Natural killer cell treated with Interleukin-12 subunit alpha and Interleukin-12 subunit beta and Interleukin-15 and Interleukin-18, amount 100 ng/mL, for 72 hours (primary cell): ENCODE results near the gene SLC25A11. TPM values are rescaled to one million over a fixed set of nuclear protein-coding genes. Genes with fewer than 3 reads are reported as not detected.
A peak's percentile ranks its signal among the peaks of the same experiment; 100 is the strongest.

Experiments
- ATAC-seq, 2 donors: fragments of 150-1000 bp; cut with Tn5 transposase in 1 of 2; sonication (Bioruptor Pico), chemical (Tn5 transposase) in 1 of 2; 2 replicates each; pipeline ENCODE4 v1.10.0; 2021
- DNase-seq: peaks from one replicate; pipeline ENCODE4 v3.0.0; 2022; ENCODE audit warnings: low spot score
- H3K27ac Mint-ChIP-seq, 2 donors: 1 replicate in 1 of 2; 2 replicates in 1 of 2; pipeline ENCODE4 v1.8.0; 2022; ENCODE audit warnings: mixed read lengths in 2 of 2, mild to moderate bottlenecking in 1 of 2, moderate library complexity in 1 of 2
- H3K27me3 Mint-ChIP-seq, 2 donors: 1 replicate in 1 of 2; 2 replicates in 1 of 2; pipeline ENCODE4 v1.8.0; 2022; ENCODE audit warnings: mixed read lengths in 2 of 2
- H3K36me3 Mint-ChIP-seq: one replicate; pipeline ENCODE4 v1.8.0; 2022; ENCODE audit warnings: mixed read lengths
- H3K4me1 Mint-ChIP-seq, 2 donors: 1 replicate in 1 of 2; 2 replicates in 1 of 2; pipeline ENCODE4 v1.8.0; 2022; ENCODE audit warnings: low read depth in 2 of 2, mixed read lengths in 2 of 2, mild to moderate bottlenecking in 1 of 2
- H3K4me3 Mint-ChIP-seq: one replicate; pipeline ENCODE4 v1.8.0; 2022; ENCODE audit warnings: mixed read lengths
- H3K9me3 Mint-ChIP-seq: 2 replicates; pipeline ENCODE4 v1.8.0; 2022; ENCODE audit warnings: mixed read lengths
- total RNA-seq, 2 donors: library from RNA; stranded (reverse); gene quantifications; one replicate each; pipeline ENCODE4 v1.2.3, GENCODE V29; 2022

SLC25A11 gene
- total RNA-seq, 2 donors from 2014 or later = 85.9 to 91.6 TPM

DNA sequence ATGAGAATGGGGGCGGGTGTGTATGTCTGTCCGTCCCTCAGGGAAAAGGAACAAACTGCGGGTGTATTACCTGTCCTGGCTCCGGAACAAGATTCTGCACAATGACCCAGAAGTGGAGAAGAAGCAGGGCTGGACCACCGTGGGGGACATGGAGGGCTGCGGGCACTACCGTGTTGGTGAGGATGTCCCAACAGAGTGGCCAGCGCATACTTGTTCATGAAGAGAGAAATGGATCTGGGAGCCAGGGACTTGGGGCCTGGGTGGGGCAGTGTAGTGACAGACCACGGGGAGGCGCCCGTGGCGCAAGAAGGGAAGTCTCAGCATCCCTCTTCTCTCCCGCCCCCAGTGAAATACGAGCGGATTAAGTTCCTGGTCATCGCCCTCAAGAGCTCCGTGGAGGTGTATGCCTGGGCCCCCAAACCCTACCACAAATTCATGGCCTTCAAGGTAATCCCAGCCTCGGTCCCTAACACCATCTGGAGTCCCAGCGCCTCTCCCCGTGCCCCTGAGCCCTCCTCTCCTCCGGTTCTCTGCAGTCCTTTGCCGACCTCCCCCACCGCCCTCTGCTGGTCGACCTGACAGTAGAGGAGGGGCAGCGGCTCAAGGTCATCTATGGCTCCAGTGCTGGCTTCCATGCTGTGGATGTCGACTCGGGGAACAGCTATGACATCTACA lies 44.1 kb downstream of the SLC25A11 start:
- ATAC-seq (no peak), DNase-seq (peak; percentile 23)
- no peaks in the 10 kb centered on the region for H3K36me3 Mint-ChIP-seq
- no peaks in the 10 kb centered on the region for H3K27me3 Mint-ChIP-seq
- H3K4me3 Mint-ChIP-seq = no peak overlapping the region
- peaks cover 10 to 14% of the 10 kb centered on the region in 2 donors for H3K4me1 Mint-ChIP-seq
- no peaks in the 10 kb centered on the region for H3K9me3 Mint-ChIP-seq
- no peak overlapping the region for H3K27ac Mint-ChIP-seq

DNA sequence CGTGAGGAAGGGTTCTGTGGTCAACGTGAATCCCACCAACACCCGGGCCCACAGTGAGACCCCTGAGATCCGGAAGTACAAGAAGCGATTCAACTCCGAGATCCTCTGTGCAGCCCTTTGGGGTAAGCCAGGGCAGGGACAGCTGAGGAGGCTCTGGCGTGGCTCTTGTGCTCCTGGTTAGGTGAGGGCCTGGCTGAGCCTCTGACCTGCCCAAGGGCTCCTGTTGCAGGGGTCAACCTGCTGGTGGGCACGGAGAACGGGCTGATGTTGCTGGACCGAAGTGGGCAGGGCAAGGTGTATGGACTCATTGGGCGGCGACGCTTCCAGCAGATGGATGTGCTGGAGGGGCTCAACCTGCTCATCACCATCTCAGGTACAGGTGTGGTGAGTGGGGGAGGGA lies 44.7 kb downstream of the SLC25A11 start:
- ATAC-seq = no peak
- Mint-ChIP-seq H3K36me3 (no peaks in the 10 kb centered on the region), H3K27me3 (no peaks in the 10 kb centered on the region), H3K4me3 (no peak overlapping the region), H3K4me1 (peaks cover 7 to 12% of the 10 kb centered on the region in 2 donors), H3K27ac (no peak overlapping the region), H3K9me3 (no peaks in the 10 kb centered on the region)
- no peak for DNase-seq

DNA sequence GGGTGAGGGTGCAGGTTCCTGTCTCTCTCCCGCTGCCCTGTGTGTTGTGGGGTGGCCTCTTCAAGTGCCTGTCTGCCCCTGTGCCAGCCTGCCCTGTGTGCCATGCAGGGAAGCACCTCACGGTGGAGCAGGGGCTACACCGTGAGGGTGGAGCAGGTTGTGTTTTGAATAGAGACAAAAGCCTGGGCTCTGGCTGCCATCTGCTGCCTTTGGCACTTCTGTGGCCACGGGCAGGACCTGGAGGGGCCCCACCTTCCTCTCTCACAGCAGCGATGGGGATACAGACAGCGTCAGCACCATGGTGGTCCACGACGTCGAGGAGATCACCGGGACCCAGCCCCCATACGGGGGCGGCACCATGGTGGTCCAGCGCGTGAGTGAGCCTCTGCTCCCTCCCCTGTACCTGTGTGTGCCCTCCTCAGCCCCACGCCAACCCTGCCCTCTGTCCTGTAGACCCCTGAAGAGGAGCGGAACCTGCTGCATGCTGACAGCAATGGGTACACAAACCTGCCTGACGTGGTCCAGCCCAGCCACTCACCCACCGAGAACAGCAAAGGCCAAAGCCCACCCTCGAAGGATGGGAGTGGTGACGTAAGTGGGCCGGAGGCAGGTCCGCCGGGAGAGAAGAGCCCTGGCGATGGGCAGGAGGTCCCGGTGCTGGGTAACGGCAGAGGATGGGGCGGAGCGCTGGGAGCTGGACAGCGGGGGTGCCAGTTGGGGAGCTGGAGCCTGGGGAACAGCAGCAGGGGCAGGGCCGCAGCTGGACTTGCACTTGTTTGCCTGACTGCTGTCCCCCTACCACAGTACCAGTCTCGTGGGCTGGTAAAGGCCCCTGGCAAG lies 45.9 kb downstream of the SLC25A11 start:
- no peak overlapping the region for H3K27ac Mint-ChIP-seq
- H3K4me1 Mint-ChIP-seq = peaks cover 0 to 8% of the 10 kb centered on the region in 2 donors
- H3K4me3 Mint-ChIP-seq = no peak overlapping the region
- no peak for ATAC-seq
- DNase-seq = peak; percentile 51
- no peaks in the 10 kb centered on the region for H3K27me3 Mint-ChIP-seq
- H3K9me3 Mint-ChIP-seq = no peaks in the 10 kb centered on the region
- no peaks in the 10 kb centered on the region for H3K36me3 Mint-ChIP-seq

DNA sequence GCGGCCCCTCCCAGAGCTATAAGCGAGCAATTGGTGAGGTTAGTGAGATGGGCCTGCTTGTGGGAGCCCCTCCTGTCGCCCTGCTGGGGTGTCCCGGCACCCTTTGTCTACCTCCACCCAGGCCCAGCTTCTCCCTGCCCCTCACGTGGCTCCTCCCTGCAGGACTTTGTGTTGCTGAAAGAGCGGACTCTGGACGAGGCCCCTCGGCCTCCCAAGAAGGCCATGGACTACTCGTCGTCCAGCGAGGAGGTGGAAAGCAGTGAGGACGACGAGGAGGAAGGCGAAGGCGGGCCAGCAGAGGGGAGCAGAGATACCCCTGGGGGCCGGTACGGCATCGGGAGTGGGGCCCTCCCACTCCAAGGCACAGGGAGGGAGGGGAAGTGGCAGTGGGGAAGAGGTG lies 46.6 kb downstream of the SLC25A11 start:
- Mint-ChIP-seq H3K9me3 (no peaks in the 10 kb centered on the region), H3K4me1 (peaks cover 0 to 4% of the 10 kb centered on the region in 2 donors), H3K36me3 (no peaks in the 10 kb centered on the region), H3K4me3 (no peak overlapping the region), H3K27me3 (no peaks in the 10 kb centered on the region), H3K27ac (no peak overlapping the region)
- ATAC-seq = no peak
- DNase-seq = peak; percentile 8

DNA sequence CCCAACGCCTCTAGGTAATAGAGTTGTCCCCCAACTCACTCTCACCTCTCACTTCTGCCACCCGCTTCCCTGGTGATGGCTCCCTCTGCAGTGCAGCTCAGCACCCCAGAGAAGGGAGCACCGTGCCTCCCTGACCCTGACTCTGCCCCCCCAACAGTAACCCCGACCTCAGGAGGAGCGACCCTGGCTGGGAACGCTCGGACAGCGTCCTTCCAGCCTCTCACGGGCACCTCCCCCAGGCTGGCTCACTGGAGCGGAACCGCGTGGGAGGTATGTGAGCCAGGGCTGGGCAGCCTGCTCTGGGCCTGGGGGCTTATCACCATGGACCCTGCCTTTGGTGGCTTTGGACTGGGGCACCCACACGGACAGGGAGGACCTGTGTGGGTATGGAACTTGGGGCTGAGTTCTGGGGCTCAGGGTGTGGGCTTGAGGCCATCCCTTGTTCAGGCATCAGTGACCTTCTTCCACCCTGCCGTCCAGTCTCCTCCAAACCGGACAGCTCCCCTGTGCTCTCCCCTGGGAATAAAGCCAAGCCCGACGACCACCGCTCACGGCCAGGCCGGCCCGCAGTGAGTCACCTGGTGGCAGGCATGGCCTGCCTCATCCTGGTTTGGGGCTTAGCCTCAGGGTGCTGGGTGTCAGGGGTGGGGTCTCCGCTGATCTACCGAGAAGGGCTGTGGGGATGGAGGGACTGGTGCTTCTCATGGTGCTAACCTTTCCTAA lies 47.2 kb downstream of the SLC25A11 start:
- Mint-ChIP-seq H3K9me3 (no peaks in the 10 kb centered on the region), H3K4me1 (peaks cover 0 to 4% of the 10 kb centered on the region in 2 donors), H3K27ac (no peak overlapping the region), H3K4me3 (no peak overlapping the region), H3K36me3 (no peaks in the 10 kb centered on the region), H3K27me3 (no peaks in the 10 kb centered on the region)
- DNase-seq (no peak), ATAC-seq (no peak)

DNA sequence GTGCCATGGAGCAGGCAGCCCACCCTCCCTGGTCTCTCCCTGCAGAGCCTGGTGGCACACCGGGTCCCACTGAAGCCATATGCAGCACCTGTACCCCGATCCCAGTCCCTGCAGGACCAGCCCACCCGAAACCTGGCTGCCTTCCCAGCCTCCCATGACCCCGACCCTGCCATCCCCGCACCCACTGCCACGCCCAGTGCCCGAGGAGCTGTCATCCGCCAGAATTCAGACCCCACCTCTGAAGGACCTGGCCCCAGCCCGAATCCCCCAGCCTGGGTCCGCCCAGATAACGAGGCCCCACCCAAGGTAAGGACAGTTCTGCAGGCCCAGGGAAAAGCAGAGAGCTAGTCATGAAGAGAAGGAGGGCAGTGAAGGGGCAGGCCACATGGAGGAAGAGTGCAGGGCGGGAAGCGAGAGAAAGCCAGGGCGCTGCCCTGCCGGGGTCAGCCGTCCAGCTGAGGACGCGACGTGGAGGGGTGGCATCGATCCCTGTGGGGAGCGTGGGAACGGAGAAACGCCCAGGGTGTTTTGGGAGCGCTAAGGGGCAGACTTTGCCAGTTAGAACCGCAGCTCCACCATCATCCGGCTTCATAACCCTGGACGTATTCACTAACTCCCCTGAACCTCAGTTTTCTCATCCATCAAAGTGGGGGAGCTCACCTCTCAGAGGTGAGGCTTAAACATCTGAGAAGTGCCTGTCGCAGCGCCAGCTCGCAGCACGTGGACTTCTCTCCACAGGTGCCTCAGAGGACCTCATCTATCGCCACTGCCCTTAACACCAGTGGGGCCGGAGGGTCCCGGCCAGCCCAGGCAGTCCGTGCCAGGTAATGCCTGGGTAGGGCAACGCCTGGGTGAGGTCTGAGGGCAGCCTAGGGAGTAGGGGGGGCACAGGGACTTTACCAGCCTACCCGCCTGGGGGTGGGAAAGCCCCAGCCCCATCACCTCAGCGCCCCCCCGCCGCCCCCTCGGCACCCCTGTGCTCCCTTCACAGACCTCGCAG lies 48.1 kb downstream of the SLC25A11 start:
- Mint-ChIP-seq H3K4me1 (peaks cover 0 to 4% of the 10 kb centered on the region in 2 donors), H3K27ac (no peak overlapping the region)
- DNase-seq = no peak

DNA sequence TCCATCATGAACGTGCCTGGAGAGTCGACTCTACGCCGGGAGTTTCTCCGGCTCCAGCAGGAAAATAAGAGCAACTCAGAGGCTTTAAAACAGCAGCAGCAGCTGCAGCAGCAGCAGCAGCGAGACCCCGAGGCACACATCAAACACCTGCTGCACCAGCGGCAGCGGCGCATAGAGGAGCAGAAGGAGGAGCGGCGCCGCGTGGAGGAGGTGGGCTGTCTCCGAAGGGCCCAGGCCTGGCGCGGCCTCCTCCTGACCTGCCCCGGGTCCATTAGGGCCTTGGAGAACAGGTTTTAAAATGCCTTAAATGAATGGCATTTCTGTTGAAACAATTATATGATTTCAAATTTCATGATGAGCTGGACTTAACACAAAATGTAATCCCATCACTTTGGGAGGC lies 52.3 kb downstream of the SLC25A11 start:
- no peak for DNase-seq
- Mint-ChIP-seq H3K4me3 (no peak overlapping the region), H3K27me3 (no peaks in the 10 kb centered on the region), H3K27ac (no peak overlapping the region), H3K36me3 (no peaks in the 10 kb centered on the region), H3K9me3 (no peaks in the 10 kb centered on the region), H3K4me1 (peaks cover 0 to 8% of the 10 kb centered on the region in 2 donors)
- no peak for ATAC-seq

More for the DNA sequence above, 48.1 kb downstream of the SLC25A11 start:
- Mint-ChIP-seq H3K9me3 (no peaks in the 10 kb centered on the region), H3K36me3 (no peaks in the 10 kb centered on the region), H3K4me3 (no peak overlapping the region), H3K27me3 (no peaks in the 10 kb centered on the region)
- no peak for ATAC-seq

Other genes with a start within 250 kb of the SLC25A11 start
- gene PELP1, start 235.9 kb downstream of the SLC25A11 start, total RNA-seq = 100 to 1,000 TPM in 1 of 2 donors, 10 to 100 TPM in 1; 76.9 to 161 TPM
- gene ARRB2, start 229.4 kb downstream of the SLC25A11 start, total RNA-seq = 100 to 1,000 TPM; 834 to 935 TPM
- gene MED11, start 208.6 kb downstream of the SLC25A11 start, total RNA-seq = 10 to 100 TPM; 27.2 to 34.6 TPM
- gene ZMYND15, start 200.2 kb downstream of the SLC25A11 start, total RNA-seq = 1 to 10 TPM; 1.0 to 2.3 TPM
- gene CXCL16, start 200.1 kb downstream of the SLC25A11 start, total RNA-seq = 10 to 100 TPM; 22.6 to 46.3 TPM
- gene TM4SF5, start 168.2 kb downstream of the SLC25A11 start, total RNA-seq = not detected
- gene VMO1, start 153.7 kb downstream of the SLC25A11 start, total RNA-seq = 10 to 100 TPM in 1 of 2 donors, 1 to 10 TPM in 1; 4.5 to 15.4 TPM
- under 1 TPM in 1 of 2 donors, not detected in 1; 0.38 TPM for gene GLTPD2, start 151.1 kb downstream of the SLC25A11 start, total RNA-seq
- gene PSMB6, start 143.9 kb downstream of the SLC25A11 start, total RNA-seq = 100 to 1,000 TPM; 145 to 174 TPM
- 10 to 100 TPM; 38.4 to 46.9 TPM for gene PLD2, start 132.9 kb downstream of the SLC25A11 start, total RNA-seq
- gene MINK1, start 106.7 kb downstream of the SLC25A11 start, total RNA-seq = 10 to 100 TPM; 72.4 to 98.2 TPM
- gene C17orf107, start 40.5 kb downstream of the SLC25A11 start, total RNA-seq = 1 to 10 TPM; 1.3 to 2.3 TPM
- gene CHRNE, start 36.9 kb downstream of the SLC25A11 start, total RNA-seq = 1 to 10 TPM; 3.9 to 7.6 TPM
- gene GP1BA, start 7.8 kb downstream of the SLC25A11 start, total RNA-seq = under 1 TPM in 1 of 2 donors, not detected in 1; 0.12 TPM
- gene RNF167, start 222 bp upstream of the SLC25A11 start, total RNA-seq = 100 to 1,000 TPM; 144 to 150 TPM
- 1,000 to 10,000 TPM; 1,741 to 1,743 TPM for gene PFN1, start 8.5 kb upstream of the SLC25A11 start, total RNA-seq
- 10 to 100 TPM in 1 of 2 donors, 1 to 10 TPM in 1; 8.7 to 26.1 TPM for gene ENO3, start 11.1 kb upstream of the SLC25A11 start, total RNA-seq
- gene SPAG7, start 27.8 kb upstream of the SLC25A11 start, total RNA-seq = 10 to 100 TPM; 51.4 to 71.9 TPM
- 10 to 100 TPM; 51.0 to 87.9 TPM for gene CAMTA2, start 47.6 kb upstream of the SLC25A11 start, total RNA-seq
- gene INCA1, start 57.5 kb upstream of the SLC25A11 start, total RNA-seq = under 1 TPM; 0.31 to 0.56 TPM
- gene KIF1C, start 57.9 kb upstream of the SLC25A11 start, total RNA-seq = 10 to 100 TPM; 39.4 to 80.3 TPM
- not detected for gene SLC52A1, start 95.4 kb upstream of the SLC25A11 start, total RNA-seq
- 1 to 10 TPM; 2.0 to 4.9 TPM for gene ZFP3, start 138.4 kb upstream of the SLC25A11 start, total RNA-seq
- gene ZNF232, start 171.8 kb upstream of the SLC25A11 start, total RNA-seq = 10 to 100 TPM; 14.0 to 15.1 TPM
- under 1 TPM; 0.06 to 0.21 TPM for gene USP6, start 176.0 kb upstream of the SLC25A11 start, total RNA-seq